SH-SY5Y (cell line): ENCODE data around the gene ALAS1.

Experiments used
- GATA2 ChIP-seq: IDR thresholded peaks from 2 replicates; pipeline ENCODE4 v1.6.1; 2011; ENCODE audit warnings: mild to moderate bottlenecking, low read depth, low read length
- GATA3 ChIP-seq: IDR thresholded peaks from 2 replicates; pipeline ENCODE4 v1.6.1; 2011; ENCODE audit warnings: low read depth, mild to moderate bottlenecking, low read length, moderate library complexity

- no peak for TF ChIP-seq GATA2
- TF ChIP-seq GATA3, result no peak
Observed at GRCh38 chr3:52185311-52185710, 12.6 kb upstream of the ALAS1 start.
